Adrenal gland (tissue), 12 donors: ENCODE results near the gene ERICH4. TPM values are rescaled to one million over a fixed set of nuclear protein-coding genes. Genes with fewer than 3 reads are reported as not detected.

Source experiments
- DNase-seq, 7 donors: peaks; one replicate each; pipeline ENCODE4 v3.0.0-alpha.2; 2019 to 2020
- H3K27ac ChIP-seq, 5 donors: fragments of 200-600 bp; sonication (generic) in 4 of 5; 1 replicate in 3 of 5; 2 replicates in 2 of 5; pipeline versions ENCODE4 v1.5.1 to v1.8.0; 2016 to 2020; ENCODE audit warnings: mild to moderate bottlenecking in 1 of 5
- H3K27me3 ChIP-seq: fragments of 200-600 bp; 2 replicates; pipeline ENCODE4 v1.8.0; 2021
- H3K36me3 ChIP-seq, 2 donors: fragments of 200-600 bp; replicated peaks in 1 of 2; 1 replicate in 1 of 2; 2 replicates in 1 of 2; pipeline versions ENCODE4 v1.5.1 to v1.8.0; 2018 to 2022
- H3K4me1 ChIP-seq, 2 donors: fragments of 200-600 bp; replicated peaks in 1 of 2; 1 replicate in 1 of 2; 2 replicates in 1 of 2; pipeline versions ENCODE4 v1.5.1 to v1.8.0; 2018 to 2021
- H3K4me3 ChIP-seq, 4 donors: fragments of 200-600 bp; sonication (generic) in 3 of 4; one replicate each; pipeline ENCODE4 v1.5.1; 2016 to 2018
- H3K9me3 ChIP-seq, 3 donors: fragments of 200-600 bp; sonication (generic) in 1 of 3; replicated peaks in 1 of 3; 1 replicate in 2 of 3; 2 replicates in 1 of 3; pipeline versions ENCODE4 v1.5.1 to v1.8.0; 2016 to 2021
- POLR2A ChIP-seq, 2 donors: fragments of 450-650 bp; IDR thresholded peaks; one replicate each; pipeline ENCODE4 v1.6.1; 2017; ENCODE audit warnings: antibody characterized with exemption in 2 of 2, mild to moderate bottlenecking in 2 of 2, moderate library complexity in 1 of 2
- WGBS, 4 donors: extraction: QIAGEN DNeasy Blood & Tissue Kit in 2 of 4; methylation state at CpG; one replicate each; pipeline versions ENCODE4 v1.1.5 to v1.1.7; 2013 to 2017; 5-methylcytosine and 5-hydroxymethylcytosine counted together
- intact Hi-C, 2 donors: fragments of 100-400 bp; cut with DNase I; formaldehyde crosslinking; loops; one replicate each; pipeline versions ENCODE4 v1.14.1 to v1.15.0; 2022 to 2023
- polyA plus RNA-seq, 3 donors: library from polyadenylated mRNA; stranded (reverse); fragments of 200-250 nt in 2 of 3; fragments of 350-450 nt in 1 of 3; fragmentation: Illumina TruSeq in 1 of 3; extraction: RNeasy Lipid Tissue Mini Kit (QIAGEN cat#74804) in 1 of 3; gene quantifications; one replicate each; pipeline ENCODE4 v1.2.3, GENCODE V29; 2013 to 2014
- total RNA-seq, 9 donors: library from RNA; depleted of rRNA in 4 of 9; stranded (reverse); fragments of >200 nt in 4 of 9; fragments of 120-200 nt in 1 of 9; fragmentation: NEBNext Ultra II Directional in 1 of 9; extraction: Animal tissue kit (Norgen Biotek cat#: 25700) in 1 of 9; gene quantifications; one replicate each; pipeline versions ENCODE4 v1.1.0 to v1.2.4, GENCODE V29; 2013 to 2023
- TF ChIP-seq, protein P1 (sequence below), 6 experiments: fragments of 450-650 bp in 4 of 6; fragments of 200-600 bp in 2 of 6; sonication (generic) in 1 of 6; IDR thresholded peaks; 1 replicate in 5 of 6; 2 replicates in 1 of 6; pipeline versions ENCODE4 v1.5.1 to v1.8.0; 2016 to 2021; ENCODE audit warnings: antibody characterized with exemption in 6 of 6, mild to moderate bottlenecking in 2 of 6, moderate library complexity in 1 of 6
- donor health status: healthy with polysubstance abuse.
- donor health status: Bipolar disorder and iron deficiency.
- donor health status: DM: yes; HTN: yes; CAD: no.
- donor health status: DM: no; HTN: no; CAD: no.
- donor health status: DM: no; HTN: no; CAD: no.
- donor health status: DM: yes; HTN: yes; CAD: no.

Gene ERICH4
- total and polyA plus RNA-seq, 12 donors = 0.10 TPM; not detected in 11

DNA sequence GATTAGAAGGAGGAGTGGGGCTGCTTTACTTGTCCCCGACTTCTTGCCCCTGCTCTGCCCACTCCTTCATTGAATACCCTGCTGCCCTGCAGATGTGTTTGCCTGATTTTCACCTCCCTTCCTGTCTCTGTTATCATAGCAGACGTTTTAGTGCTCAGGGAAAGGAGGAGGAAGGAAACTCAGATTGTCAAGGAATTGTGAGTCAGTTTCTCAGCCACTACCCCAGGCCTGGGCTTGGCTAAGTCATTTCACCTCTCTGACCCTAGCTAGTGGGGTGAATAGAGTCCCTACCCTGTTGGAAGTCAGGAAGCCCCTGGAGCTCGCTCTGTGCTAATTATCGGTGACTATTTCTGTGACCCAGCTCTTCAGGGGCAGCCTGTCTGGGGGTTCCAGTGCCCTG, 41.5 kb upstream of the ERICH4 start:
- Histone ChIP-seq H3K36me3 (no peaks in the 10 kb centered on the region), H3K27ac (no peak overlapping the region), H3K4me1 (peaks cover 16 to 24% of the 10 kb centered on the region in 2 donors), H3K4me3 (no peak overlapping the region), H3K9me3 (no peaks in the 10 kb centered on the region), H3K27me3 (no peaks in the 10 kb centered on the region)
- intact Hi-C loops = no loop called here
- DNase-seq = no peak
- 64 to 84% (median 76%) methylated on average over 4 of the region's 4 CpGs for WGBS, 4 donors
- TF ChIP-seq, protein P1, sequence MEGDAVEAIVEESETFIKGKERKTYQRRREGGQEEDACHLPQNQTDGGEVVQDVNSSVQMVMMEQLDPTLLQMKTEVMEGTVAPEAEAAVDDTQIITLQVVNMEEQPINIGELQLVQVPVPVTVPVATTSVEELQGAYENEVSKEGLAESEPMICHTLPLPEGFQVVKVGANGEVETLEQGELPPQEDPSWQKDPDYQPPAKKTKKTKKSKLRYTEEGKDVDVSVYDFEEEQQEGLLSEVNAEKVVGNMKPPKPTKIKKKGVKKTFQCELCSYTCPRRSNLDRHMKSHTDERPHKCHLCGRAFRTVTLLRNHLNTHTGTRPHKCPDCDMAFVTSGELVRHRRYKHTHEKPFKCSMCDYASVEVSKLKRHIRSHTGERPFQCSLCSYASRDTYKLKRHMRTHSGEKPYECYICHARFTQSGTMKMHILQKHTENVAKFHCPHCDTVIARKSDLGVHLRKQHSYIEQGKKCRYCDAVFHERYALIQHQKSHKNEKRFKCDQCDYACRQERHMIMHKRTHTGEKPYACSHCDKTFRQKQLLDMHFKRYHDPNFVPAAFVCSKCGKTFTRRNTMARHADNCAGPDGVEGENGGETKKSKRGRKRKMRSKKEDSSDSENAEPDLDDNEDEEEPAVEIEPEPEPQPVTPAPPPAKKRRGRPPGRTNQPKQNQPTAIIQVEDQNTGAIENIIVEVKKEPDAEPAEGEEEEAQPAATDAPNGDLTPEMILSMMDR (IDR thresholded peaks at IDR 0.05) = no peak
- TF ChIP-seq POLR2A (IDR thresholded peaks at IDR 0.05) = no peak

DNA sequence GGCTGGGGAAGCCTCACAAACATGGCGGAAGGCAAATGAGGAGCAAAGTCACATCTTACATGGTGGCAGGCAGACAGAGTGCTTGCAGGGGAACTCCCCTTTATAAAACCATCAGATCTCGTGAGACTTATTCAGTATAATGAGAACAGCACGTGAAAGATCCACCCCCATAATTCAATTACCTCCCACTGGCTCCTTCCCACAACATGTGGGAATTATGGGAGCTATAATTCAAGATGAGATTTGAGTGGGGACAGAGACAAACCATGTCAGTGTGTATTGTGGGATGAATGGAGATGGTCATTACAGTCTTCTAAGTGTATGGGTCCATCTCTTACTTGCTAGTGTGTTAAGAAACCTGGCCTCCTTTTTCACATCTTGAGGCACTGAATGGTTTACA, 40.9 kb upstream of the ERICH4 start:
- TF ChIP-seq, protein P1 (IDR thresholded peaks at IDR 0.05) = no peak
- no peak for TF ChIP-seq POLR2A (IDR thresholded peaks at IDR 0.05)
- H3K27me3 ChIP-seq = no peaks in the 10 kb centered on the region
- intact Hi-C loops = no loop called here
- H3K4me1 ChIP-seq = peaks cover 11 to 20% of the 10 kb centered on the region in 2 donors
- 76 to 90% (median 83%) methylated on average over 3 of the region's 3 CpGs for WGBS, 4 donors
- H3K36me3 ChIP-seq = no peaks in the 10 kb centered on the region
- H3K4me3 ChIP-seq = no peak overlapping the region
- no peak for DNase-seq
- no peaks in the 10 kb centered on the region for H3K9me3 ChIP-seq
- H3K27ac ChIP-seq = no peak overlapping the region

DNA sequence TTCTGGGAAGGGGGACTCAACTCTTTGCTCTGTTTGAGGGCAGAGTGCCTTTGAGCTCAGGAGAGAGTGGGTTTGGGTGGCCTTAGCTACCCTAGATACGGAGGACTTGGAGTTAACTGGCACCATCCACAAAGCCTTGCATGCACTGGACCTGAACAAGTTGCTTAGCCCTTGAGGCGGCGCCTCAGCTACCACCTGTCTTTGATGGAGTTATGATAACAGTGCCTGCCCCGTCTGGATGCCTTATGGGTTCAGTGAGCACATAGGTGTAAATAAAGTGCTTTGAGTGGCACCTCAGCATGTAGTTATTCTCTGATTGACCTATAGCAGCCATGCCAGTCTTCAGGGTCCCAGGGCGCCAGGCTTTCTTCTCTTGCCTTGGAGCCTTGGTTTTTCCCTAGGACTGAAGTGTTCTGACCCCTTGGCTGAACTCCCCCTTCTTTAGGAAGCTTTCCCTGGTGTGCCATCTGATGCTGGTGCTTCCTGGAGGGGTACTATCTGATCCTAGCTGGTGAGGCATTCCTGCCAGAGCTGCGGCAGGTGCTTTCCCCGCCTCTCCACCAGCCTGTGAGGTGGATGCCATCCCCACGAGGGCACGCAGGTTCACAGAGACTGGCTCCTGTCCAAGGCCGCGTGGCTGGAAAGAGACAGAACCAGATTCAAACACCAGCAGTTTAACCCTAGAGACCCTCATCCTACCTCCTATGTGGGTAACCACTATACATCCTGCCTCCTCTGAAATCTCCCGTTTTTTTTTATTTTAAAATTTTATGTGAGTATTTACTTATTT, 39.6 kb upstream of the ERICH4 start:
- Histone ChIP-seq H3K4me3 (no peak overlapping the region), H3K27ac (no peak overlapping the region), H3K36me3 (no peaks in the 10 kb centered on the region), H3K4me1 (peaks cover 7 to 16% of the 10 kb centered on the region in 2 donors), H3K27me3 (no peaks in the 10 kb centered on the region), H3K9me3 (no peaks in the 10 kb centered on the region)
- intact Hi-C loops = no loop called here
- no peak for DNase-seq
- WGBS, 4 donors = 54 to 73% (median 66%) methylated on average over 8 to 12 of the region's 12 CpGs
- TF ChIP-seq, protein P1 (IDR thresholded peaks at IDR 0.05) = no peak
- no peak for TF ChIP-seq POLR2A (IDR thresholded peaks at IDR 0.05)

DNA sequence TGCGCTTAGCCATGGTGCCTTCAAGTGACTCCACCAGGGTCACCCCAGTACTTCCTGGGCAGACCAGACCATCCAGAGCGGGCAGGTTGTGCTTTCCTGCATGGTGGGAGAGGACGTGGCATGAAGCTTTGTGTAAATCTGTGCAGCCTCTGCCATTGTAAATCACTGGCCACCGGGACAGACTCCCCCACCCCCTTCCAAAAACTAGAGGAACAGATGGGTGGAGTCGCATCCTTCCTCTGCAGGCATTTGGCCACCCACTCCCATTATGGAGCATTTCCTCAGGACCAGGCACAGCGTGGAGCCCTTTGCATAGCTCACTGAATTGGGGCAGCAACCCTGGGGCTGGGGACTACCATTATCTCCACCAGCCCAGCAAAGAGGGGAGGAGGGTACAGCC, 37.2 kb upstream of the ERICH4 start:
- H3K4me1 ChIP-seq = peaks cover 10 to 20% of the 10 kb centered on the region in 2 donors
- no peak overlapping the region for H3K4me3 ChIP-seq
- intact Hi-C loops = no loop called here
- H3K27me3 ChIP-seq = no peaks in the 10 kb centered on the region
- no peaks in the 10 kb centered on the region for H3K9me3 ChIP-seq
- DNase-seq = no peak
- H3K36me3 ChIP-seq = peaks cover 0 to 4% of the 10 kb centered on the region in 2 donors
- TF ChIP-seq, protein P1 (IDR thresholded peaks at IDR 0.05) = no peak
- TF ChIP-seq POLR2A (IDR thresholded peaks at IDR 0.05) = no peak
- no peak overlapping the region for H3K27ac ChIP-seq
- WGBS, 4 donors = 68 to 82% (median 76%) methylated on average over 4 to 6 of the region's 6 CpGs
